ENCODE results near the gene CDH26. TPM values are rescaled to one million over a fixed set of nuclear protein-coding genes. Genes with fewer than 3 reads are reported as not detected.

Gene CDH26
- total and polyA plus RNA-seq, 2 of the 13 experiments (the other 11 are each of a cell fraction or from before 2014, with no cell fraction given): 0.40 to 1.1 TPM

DNA sequence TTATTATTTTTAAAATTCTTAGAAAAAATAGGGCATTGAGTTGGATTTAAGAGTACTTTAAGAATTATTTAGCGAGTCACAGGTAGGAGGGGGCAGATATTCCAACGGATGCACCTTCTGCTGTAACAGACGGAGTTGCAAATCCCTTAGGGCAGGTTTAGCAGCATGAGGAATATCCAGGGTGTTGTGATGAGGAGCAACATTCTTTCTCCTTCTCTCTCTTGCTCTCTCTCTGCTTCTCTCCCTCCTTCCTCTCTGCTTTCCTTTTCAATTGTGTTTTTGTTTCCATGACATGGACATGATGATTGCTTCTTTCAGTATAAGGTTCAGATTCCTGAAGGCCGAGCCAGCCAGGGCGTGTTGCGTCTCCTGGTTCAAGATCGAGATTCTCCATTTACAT, 28.9 kb downstream of the CDH26 start:
- Histone ChIP-seq H3K9me3 (ENCODE audit: low read length) (no peaks in the 10 kb centered on the region), H3K9ac (ENCODE audit: insufficient read depth, low read depth, low read length) (no peak overlapping the region), H3K27me3 (ENCODE audit: control insufficient read depth in 1 of 2, insufficient read depth in 2 of 2, low read length in 2 of 2) (no peaks in the 10 kb centered on the region), H3K36me3 (replicated peaks in 1 of 2; ENCODE audit: control insufficient read depth in 1 of 2, insufficient read depth in 2 of 2, low read length in 2 of 2) (no peaks in the 10 kb centered on the region), H3K4me1 (ENCODE audit: insufficient read depth, low read length) (no peaks in the 10 kb centered on the region), H3K4me2 (ENCODE audit: low read depth, low read length) (no peak overlapping the region), H3K4me3 (replicated peaks in 1 of 3; ENCODE audit: insufficient read depth in 1 of 3, low read depth in 2 of 3, low read length in 3 of 3) (no peak overlapping the region), H3K79me2 (ENCODE audit: insufficient read depth, low read length) (no peaks in the 10 kb centered on the region), H2AFZ (ENCODE audit: low read length) (no peak overlapping the region), H4K20me1 (ENCODE audit: insufficient read depth, low read length) (no peaks in the 10 kb centered on the region), H3K27ac (ENCODE audit: extremely low read length, insufficient read depth, low read length) (no peak overlapping the region)
- no peak for FAIRE-seq
- no peak for ATAC-seq
- 37% methylated on average over 7 of the region's 7 CpGs for WGBS (ENCODE audit: low lambda C conversion rate)
- in situ Hi-C loops (cut with HindIII; ENCODE audit: extremely low pct_ligation_motif_present, low pct_unique_long_range_greater_than_20kb): no loop called here
- intact Hi-C loops (cut with micrococcal nuclease; ENCODE audit: unreplicated experiment): no loop called here
- no TSS peak for BruUV-seq (replicated peaks)
- CTCF ChIA-PET (ENCODE audit: low intra/inter-chr PET ratio, low total read pairs): no interaction called here
- no peak for DNase-seq (ENCODE audit: low spot score)
- POLR2A ChIA-PET: no interaction called here
- TF ChIP-seq, protein P1, sequence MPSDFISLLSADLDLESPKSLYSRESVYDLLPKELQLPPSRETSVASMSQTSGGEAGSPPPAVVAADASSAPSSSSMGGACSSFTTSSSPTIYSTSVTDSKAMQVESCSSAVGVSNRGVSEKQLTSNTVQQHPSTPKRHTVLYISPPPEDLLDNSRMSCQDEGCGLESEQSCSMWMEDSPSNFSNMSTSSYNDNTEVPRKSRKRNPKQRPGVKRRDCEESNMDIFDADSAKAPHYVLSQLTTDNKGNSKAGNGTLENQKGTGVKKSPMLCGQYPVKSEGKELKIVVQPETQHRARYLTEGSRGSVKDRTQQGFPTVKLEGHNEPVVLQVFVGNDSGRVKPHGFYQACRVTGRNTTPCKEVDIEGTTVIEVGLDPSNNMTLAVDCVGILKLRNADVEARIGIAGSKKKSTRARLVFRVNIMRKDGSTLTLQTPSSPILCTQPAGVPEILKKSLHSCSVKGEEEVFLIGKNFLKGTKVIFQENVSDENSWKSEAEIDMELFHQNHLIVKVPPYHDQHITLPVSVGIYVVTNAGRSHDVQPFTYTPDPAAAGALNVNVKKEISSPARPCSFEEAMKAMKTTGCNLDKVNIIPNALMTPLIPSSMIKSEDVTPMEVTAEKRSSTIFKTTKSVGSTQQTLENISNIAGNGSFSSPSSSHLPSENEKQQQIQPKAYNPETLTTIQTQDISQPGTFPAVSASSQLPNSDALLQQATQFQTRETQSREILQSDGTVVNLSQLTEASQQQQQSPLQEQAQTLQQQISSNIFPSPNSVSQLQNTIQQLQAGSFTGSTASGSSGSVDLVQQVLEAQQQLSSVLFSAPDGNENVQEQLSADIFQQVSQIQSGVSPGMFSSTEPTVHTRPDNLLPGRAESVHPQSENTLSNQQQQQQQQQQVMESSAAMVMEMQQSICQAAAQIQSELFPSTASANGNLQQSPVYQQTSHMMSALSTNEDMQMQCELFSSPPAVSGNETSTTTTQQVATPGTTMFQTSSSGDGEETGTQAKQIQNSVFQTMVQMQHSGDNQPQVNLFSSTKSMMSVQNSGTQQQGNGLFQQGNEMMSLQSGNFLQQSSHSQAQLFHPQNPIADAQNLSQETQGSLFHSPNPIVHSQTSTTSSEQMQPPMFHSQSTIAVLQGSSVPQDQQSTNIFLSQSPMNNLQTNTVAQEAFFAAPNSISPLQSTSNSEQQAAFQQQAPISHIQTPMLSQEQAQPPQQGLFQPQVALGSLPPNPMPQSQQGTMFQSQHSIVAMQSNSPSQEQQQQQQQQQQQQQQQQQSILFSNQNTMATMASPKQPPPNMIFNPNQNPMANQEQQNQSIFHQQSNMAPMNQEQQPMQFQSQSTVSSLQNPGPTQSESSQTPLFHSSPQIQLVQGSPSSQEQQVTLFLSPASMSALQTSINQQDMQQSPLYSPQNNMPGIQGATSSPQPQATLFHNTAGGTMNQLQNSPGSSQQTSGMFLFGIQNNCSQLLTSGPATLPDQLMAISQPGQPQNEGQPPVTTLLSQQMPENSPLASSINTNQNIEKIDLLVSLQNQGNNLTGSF (CRISPR knock-in tag; IDR thresholded peaks at IDR 0.05): no peak
- TF ChIP-seq ZKSCAN8 (CRISPR knock-in tag; IDR thresholded peaks at IDR 0.05; ENCODE audit: borderline replicate concordance) (no peak), ZNF30 (CRISPR knock-in tag; IDR thresholded peaks at IDR 0.05) (no peak), SP140L (CRISPR knock-in tag; IDR thresholded peaks at IDR 0.05; ENCODE audit: borderline replicate concordance) (no peak), RXRA (CRISPR knock-in tag; IDR thresholded peaks at IDR 0.05) (no peak), ZBTB44 (CRISPR knock-in tag; IDR thresholded peaks at IDR 0.05) (no peak), ZBTB38 (CRISPR knock-in tag; IDR thresholded peaks at IDR 0.05) (no peak), CENPT (CRISPR knock-in tag; IDR thresholded peaks at IDR 0.05; ENCODE audit: low read depth) (no peak), KDM1A (CRISPR knock-in tag; IDR thresholded peaks at IDR 0.05) (no peak), ZSCAN25 (CRISPR knock-in tag; IDR thresholded peaks at IDR 0.05) (no peak), ZNF496 (CRISPR knock-in tag; IDR thresholded peaks at IDR 0.05; ENCODE audit: insufficient replicate concordance) (no peak), ZNF674 (CRISPR knock-in tag; IDR thresholded peaks at IDR 0.05; ENCODE audit: low read depth) (no peak)
- TF ChIP-seq, protein P2, sequence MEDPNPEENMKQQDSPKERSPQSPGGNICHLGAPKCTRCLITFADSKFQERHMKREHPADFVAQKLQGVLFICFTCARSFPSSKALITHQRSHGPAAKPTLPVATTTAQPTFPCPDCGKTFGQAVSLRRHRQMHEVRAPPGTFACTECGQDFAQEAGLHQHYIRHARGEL (CRISPR knock-in tag; IDR thresholded peaks at IDR 0.05): no peak
- TF ChIP-seq, protein P3, sequence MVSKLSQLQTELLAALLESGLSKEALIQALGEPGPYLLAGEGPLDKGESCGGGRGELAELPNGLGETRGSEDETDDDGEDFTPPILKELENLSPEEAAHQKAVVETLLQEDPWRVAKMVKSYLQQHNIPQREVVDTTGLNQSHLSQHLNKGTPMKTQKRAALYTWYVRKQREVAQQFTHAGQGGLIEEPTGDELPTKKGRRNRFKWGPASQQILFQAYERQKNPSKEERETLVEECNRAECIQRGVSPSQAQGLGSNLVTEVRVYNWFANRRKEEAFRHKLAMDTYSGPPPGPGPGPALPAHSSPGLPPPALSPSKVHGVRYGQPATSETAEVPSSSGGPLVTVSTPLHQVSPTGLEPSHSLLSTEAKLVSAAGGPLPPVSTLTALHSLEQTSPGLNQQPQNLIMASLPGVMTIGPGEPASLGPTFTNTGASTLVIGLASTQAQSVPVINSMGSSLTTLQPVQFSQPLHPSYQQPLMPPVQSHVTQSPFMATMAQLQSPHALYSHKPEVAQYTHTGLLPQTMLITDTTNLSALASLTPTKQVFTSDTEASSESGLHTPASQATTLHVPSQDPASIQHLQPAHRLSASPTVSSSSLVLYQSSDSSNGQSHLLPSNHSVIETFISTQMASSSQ (IDR thresholded peaks at IDR 0.05; ENCODE audit: low read depth): no peak
- TF ChIP-seq, protein P3 (CRISPR knock-in tag; IDR thresholded peaks at IDR 0.05; ENCODE audit: borderline replicate concordance): no peak

All from HepG2 (cell line).